ENCODE results near the gene PKN1.
A peak's percentile ranks its signal among the peaks of the same experiment; 100 is the strongest.
"Not testable (repeated sequence)": the region's sequence is repeated elsewhere in the genome, so short reads cannot be mapped to it uniquely, and the experiment has no call there.

The PKN1 gene

GRCh38 chr19:14396730-14397129 is 36.4 kb upstream of the PKN1 start:
- H3K9ac ChIP-seq (ENCODE audit: low read depth in 1 of 2, low read length in 2 of 2); H3K27me3 ChIP-seq (ENCODE audit: control insufficient read depth in 2 of 2, insufficient read depth in 2 of 2, low read length in 2 of 2); H3K4me3 ChIP-seq (ENCODE audit: low read length in 2 of 2); H3K9me3 ChIP-seq (ENCODE audit: control insufficient read depth in 2 of 2, low read length in 2 of 2); H3K27ac ChIP-seq (ENCODE audit: low read depth in 2 of 2, low read length in 2 of 2); H3K4me1 ChIP-seq (ENCODE audit: control insufficient read depth in 2 of 2, insufficient read depth in 2 of 2, low read length in 2 of 2): not testable (repeated sequence)
- peaks cover 42 to 57% of the 10 kb centered on the region in 2 donors for H3K36me3 ChIP-seq (ENCODE audit: control insufficient read depth in 2 of 2, insufficient read depth in 2 of 2, low read length in 2 of 2)

DNA sequence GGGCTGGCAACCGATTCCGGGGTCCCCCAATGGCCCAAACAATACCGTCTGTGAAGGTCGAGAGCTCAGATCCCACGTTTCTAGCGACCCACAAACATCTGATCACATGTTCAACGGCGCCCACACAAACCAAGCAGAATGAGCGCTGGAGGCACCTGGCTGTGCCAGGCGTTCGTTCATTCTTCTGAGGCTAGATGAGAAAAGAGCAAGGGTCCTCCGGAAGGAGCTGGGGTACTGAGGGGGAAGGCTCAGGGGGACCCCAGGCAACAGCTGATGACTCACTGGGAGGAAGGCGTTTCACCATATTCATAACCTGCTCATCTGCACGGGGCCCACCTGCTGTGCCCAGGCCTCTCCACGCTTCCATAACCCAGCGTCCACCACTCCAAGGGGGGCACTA is 35.9 kb upstream of the PKN1 start:
- not testable (repeated sequence) for H3K4me3 ChIP-seq (ENCODE audit: low read length in 2 of 2); H3K9ac ChIP-seq (ENCODE audit: low read depth in 1 of 2, low read length in 2 of 2); H3K9me3 ChIP-seq (ENCODE audit: control insufficient read depth in 2 of 2, low read length in 2 of 2); H3K27ac ChIP-seq (ENCODE audit: low read depth in 2 of 2, low read length in 2 of 2); H3K4me1 ChIP-seq (ENCODE audit: control insufficient read depth in 2 of 2, insufficient read depth in 2 of 2, low read length in 2 of 2); H3K27me3 ChIP-seq (ENCODE audit: control insufficient read depth in 2 of 2, insufficient read depth in 2 of 2, low read length in 2 of 2)
- H3K36me3 ChIP-seq (ENCODE audit: control insufficient read depth in 2 of 2, insufficient read depth in 2 of 2, low read length in 2 of 2): peaks cover 44 to 54% of the 10 kb centered on the region in 2 donors

GRCh38 chr19:14400951-14401431 is 32.1 kb upstream of the PKN1 start:
- peaks cover 0 to 2% of the 10 kb centered on the region in 2 donors for H3K4me1 ChIP-seq (ENCODE audit: control insufficient read depth in 2 of 2, insufficient read depth in 2 of 2, low read length in 2 of 2)
- no peaks in the 10 kb centered on the region for H3K27me3 ChIP-seq (ENCODE audit: control insufficient read depth in 2 of 2, insufficient read depth in 2 of 2, low read length in 2 of 2)
- no peaks in the 10 kb centered on the region for H3K9me3 ChIP-seq (ENCODE audit: control insufficient read depth in 2 of 2, low read length in 2 of 2)
- peaks cover 42 to 53% of the 10 kb centered on the region in 2 donors for H3K36me3 ChIP-seq (ENCODE audit: control insufficient read depth in 2 of 2, insufficient read depth in 2 of 2, low read length in 2 of 2)
- H3K4me3 ChIP-seq (ENCODE audit: low read length in 2 of 2): no peak overlapping the region
- H3K27ac ChIP-seq (ENCODE audit: low read depth in 2 of 2, low read length in 2 of 2): no peak overlapping the region
- H3K9ac ChIP-seq (ENCODE audit: low read depth in 1 of 2, low read length in 2 of 2): no peak overlapping the region

- H3K27ac ChIP-seq (ENCODE audit: low read depth in 2 of 2, low read length in 2 of 2): no peak overlapping the region
- H3K9me3 ChIP-seq (ENCODE audit: control insufficient read depth in 2 of 2, low read length in 2 of 2): no peaks in the 10 kb centered on the region
- H3K36me3 ChIP-seq (ENCODE audit: control insufficient read depth in 2 of 2, insufficient read depth in 2 of 2, low read length in 2 of 2): peaks cover 41 to 51% of the 10 kb centered on the region in 2 donors
- no peak overlapping the region for H3K4me3 ChIP-seq (ENCODE audit: low read length in 2 of 2)
- no peaks in the 10 kb centered on the region for H3K27me3 ChIP-seq (ENCODE audit: control insufficient read depth in 2 of 2, insufficient read depth in 2 of 2, low read length in 2 of 2)
- peaks cover 4 to 6% of the 10 kb centered on the region in 2 donors for H3K4me1 ChIP-seq (ENCODE audit: control insufficient read depth in 2 of 2, insufficient read depth in 2 of 2, low read length in 2 of 2)
- no peak overlapping the region for H3K9ac ChIP-seq (ENCODE audit: low read depth in 1 of 2, low read length in 2 of 2)
These were observed 31.5 kb upstream of the PKN1 start for GRCh38 chr19:14401468-14402195.

- peaks cover 47 to 54% of the 10 kb centered on the region in 2 donors for H3K36me3 ChIP-seq (ENCODE audit: control insufficient read depth in 2 of 2, insufficient read depth in 2 of 2, low read length in 2 of 2)
- H3K9me3 ChIP-seq (ENCODE audit: control insufficient read depth in 2 of 2, low read length in 2 of 2): no peaks in the 10 kb centered on the region
- peaks cover 5 to 7% of the 10 kb centered on the region in 2 donors for H3K4me1 ChIP-seq (ENCODE audit: control insufficient read depth in 2 of 2, insufficient read depth in 2 of 2, low read length in 2 of 2)
- H3K4me3 ChIP-seq (ENCODE audit: low read length in 2 of 2): no peak overlapping the region
- no peaks in the 10 kb centered on the region for H3K27me3 ChIP-seq (ENCODE audit: control insufficient read depth in 2 of 2, insufficient read depth in 2 of 2, low read length in 2 of 2)
- H3K9ac ChIP-seq (ENCODE audit: low read depth in 1 of 2, low read length in 2 of 2): no peak overlapping the region
- H3K27ac ChIP-seq (ENCODE audit: low read depth in 2 of 2, low read length in 2 of 2): peak overlapping the region in 1 of 2 donors; percentile 22
These were observed 30.6 kb upstream of the PKN1 start for GRCh38 chr19:14402332-14403144.

DNA sequence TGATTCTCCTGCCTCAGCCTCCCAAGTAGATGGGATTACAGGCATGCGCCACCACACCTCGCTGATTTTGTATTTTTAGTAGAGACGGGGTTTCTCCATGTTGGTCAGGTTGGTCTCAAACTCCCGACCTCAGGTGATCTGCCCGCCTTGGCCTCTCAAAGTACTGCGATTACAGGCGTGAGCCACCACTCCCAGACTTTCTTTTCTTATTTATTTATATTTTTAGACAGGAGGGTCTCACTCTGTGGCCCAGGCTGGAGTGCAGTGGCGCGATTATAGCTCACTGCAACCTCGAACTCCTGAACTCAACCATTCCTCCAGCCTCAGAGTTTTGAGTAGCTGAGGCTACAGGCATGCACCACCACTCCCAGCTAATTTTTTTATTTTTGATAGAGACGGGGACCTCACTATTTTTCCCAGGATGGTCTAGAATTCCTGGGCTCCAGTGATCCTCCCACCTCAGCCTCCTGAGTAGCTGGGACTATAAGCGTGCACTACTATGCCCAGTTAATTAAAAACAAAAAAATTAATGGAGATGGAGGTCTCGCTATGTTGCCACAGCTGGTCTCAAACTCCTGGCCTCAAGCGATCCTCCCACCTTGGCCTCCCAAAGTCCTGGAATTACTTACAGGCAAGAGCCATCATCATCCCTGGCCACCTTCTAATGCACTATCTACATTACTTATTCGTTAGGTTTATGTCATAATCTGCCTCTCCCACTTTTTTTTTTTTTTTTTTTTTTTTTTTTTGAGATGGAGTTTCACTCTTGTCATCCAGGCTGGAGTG is 29.8 kb upstream of the PKN1 start:
- H3K36me3 ChIP-seq (ENCODE audit: control insufficient read depth in 2 of 2, insufficient read depth in 2 of 2, low read length in 2 of 2): peaks cover 48 to 58% of the 10 kb centered on the region in 2 donors

GRCh38 chr19:14404312-14404711 is 28.8 kb upstream of the PKN1 start:
- Histone ChIP-seq H3K36me3 (ENCODE audit: control insufficient read depth in 2 of 2, insufficient read depth in 2 of 2, low read length in 2 of 2) (peaks cover 58 to 67% of the 10 kb centered on the region in 2 donors), H3K9ac (ENCODE audit: low read depth in 1 of 2, low read length in 2 of 2) (no peak overlapping the region), H3K4me3 (ENCODE audit: low read length in 2 of 2) (no peak overlapping the region), H3K4me1 (ENCODE audit: control insufficient read depth in 2 of 2, insufficient read depth in 2 of 2, low read length in 2 of 2) (peaks cover 18 to 20% of the 10 kb centered on the region in 2 donors), H3K27ac (ENCODE audit: low read depth in 2 of 2, low read length in 2 of 2) (no peak overlapping the region), H3K9me3 (ENCODE audit: control insufficient read depth in 2 of 2, low read length in 2 of 2) (no peaks in the 10 kb centered on the region), H3K27me3 (ENCODE audit: control insufficient read depth in 2 of 2, insufficient read depth in 2 of 2, low read length in 2 of 2) (no peaks in the 10 kb centered on the region)

More for the DNA sequence above, 29.8 kb upstream of the PKN1 start:
- H3K4me3 ChIP-seq (ENCODE audit: low read length in 2 of 2); H3K9me3 ChIP-seq (ENCODE audit: control insufficient read depth in 2 of 2, low read length in 2 of 2); H3K9ac ChIP-seq (ENCODE audit: low read depth in 1 of 2, low read length in 2 of 2); H3K27ac ChIP-seq (ENCODE audit: low read depth in 2 of 2, low read length in 2 of 2); H3K27me3 ChIP-seq (ENCODE audit: control insufficient read depth in 2 of 2, insufficient read depth in 2 of 2, low read length in 2 of 2): not testable (repeated sequence)
- H3K4me1 ChIP-seq (ENCODE audit: control insufficient read depth in 2 of 2, insufficient read depth in 2 of 2, low read length in 2 of 2): peaks cover 11 to 14% of the 10 kb centered on the region in 2 donors

DNA sequence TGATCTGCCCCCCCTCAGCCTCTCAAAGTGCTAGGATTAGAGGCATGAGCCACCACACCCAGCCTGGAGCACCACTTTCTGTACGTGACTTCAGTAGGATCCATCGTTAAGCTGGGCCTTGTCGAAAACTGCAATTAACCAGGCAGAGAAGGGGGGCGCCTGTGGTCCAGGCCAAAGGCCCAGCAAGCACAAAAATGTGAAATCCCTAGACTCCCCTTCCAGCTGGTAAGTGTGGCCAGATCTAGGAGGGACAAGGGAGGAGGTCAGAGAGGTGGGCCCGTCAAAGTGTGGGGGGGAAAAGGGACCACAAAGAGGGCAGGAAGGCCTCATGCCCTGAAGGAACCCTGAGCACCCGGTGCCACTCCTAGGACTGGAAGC is 27.7 kb upstream of the PKN1 start:
- H3K4me3 ChIP-seq (ENCODE audit: low read length in 2 of 2): no peak overlapping the region
- H3K4me1 ChIP-seq (ENCODE audit: control insufficient read depth in 2 of 2, insufficient read depth in 2 of 2, low read length in 2 of 2): peaks cover 18 to 20% of the 10 kb centered on the region in 2 donors
- peaks cover 69 to 75% of the 10 kb centered on the region in 2 donors for H3K36me3 ChIP-seq (ENCODE audit: control insufficient read depth in 2 of 2, insufficient read depth in 2 of 2, low read length in 2 of 2)
- H3K9me3 ChIP-seq (ENCODE audit: control insufficient read depth in 2 of 2, low read length in 2 of 2): no peaks in the 10 kb centered on the region
- peak overlapping the region; percentile 56 to 71 for H3K27ac ChIP-seq (ENCODE audit: low read depth in 2 of 2, low read length in 2 of 2)
- no peaks in the 10 kb centered on the region for H3K27me3 ChIP-seq (ENCODE audit: control insufficient read depth in 2 of 2, insufficient read depth in 2 of 2, low read length in 2 of 2)
- H3K9ac ChIP-seq (ENCODE audit: low read depth in 1 of 2, low read length in 2 of 2): no peak overlapping the region

DNA sequence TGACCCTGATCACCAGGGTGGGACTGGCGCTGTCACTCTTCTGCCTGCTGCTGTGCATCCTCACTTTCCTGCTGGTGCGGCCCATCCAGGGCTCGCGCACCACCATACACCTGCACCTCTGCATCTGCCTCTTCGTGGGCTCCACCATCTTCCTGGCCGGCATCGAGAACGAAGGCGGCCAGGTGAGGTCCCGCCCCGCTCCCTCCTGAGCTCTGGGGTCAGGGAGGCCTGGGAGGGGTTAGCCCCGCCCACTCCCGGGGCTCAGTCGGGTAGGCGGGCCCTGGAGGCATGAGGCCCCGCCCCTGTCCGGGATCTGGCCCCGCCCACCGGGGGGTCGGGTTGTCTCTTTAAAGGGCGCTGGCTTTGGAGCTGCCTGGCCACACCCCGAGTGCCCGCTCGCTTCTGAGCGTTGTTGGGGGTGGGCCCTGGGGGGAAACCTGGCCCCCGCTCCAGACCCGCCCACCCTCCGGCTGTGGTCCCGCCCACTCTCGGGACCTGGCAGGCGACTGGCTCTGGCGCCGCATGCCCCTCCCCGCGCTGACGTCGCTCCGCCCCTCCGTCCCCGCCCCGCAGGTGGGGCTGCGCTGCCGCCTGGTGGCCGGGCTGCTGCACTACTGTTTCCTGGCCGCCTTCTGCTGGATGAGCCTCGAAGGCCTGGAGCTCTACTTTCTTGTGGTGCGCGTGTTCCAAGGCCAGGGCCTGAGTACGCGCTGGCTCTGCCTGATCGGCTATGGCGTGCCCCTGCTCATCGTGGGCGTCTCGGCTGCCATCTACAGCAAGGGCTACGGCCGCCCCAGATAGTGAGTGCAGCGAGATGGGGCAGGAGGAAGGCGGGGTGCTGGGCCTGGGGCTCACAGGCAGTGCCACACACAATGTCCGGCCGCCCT is 27.1 kb upstream of the PKN1 start:
- Histone ChIP-seq H3K27ac (ENCODE audit: low read depth in 2 of 2, low read length in 2 of 2) (peak overlapping the region; percentile 56 to 71), H3K36me3 (ENCODE audit: control insufficient read depth in 2 of 2, insufficient read depth in 2 of 2, low read length in 2 of 2) (peaks cover 74 to 80% of the 10 kb centered on the region in 2 donors), H3K9ac (ENCODE audit: low read depth in 1 of 2, low read length in 2 of 2) (peak overlapping the region in 1 of 2 donors; percentile 20), H3K27me3 (ENCODE audit: control insufficient read depth in 2 of 2, insufficient read depth in 2 of 2, low read length in 2 of 2) (no peaks in the 10 kb centered on the region), H3K4me1 (ENCODE audit: control insufficient read depth in 2 of 2, insufficient read depth in 2 of 2, low read length in 2 of 2) (peaks cover 20 to 22% of the 10 kb centered on the region in 2 donors), H3K4me3 (ENCODE audit: low read length in 2 of 2) (no peak overlapping the region), H3K9me3 (ENCODE audit: control insufficient read depth in 2 of 2, low read length in 2 of 2) (no peaks in the 10 kb centered on the region)
